Measurements from ENCODE around the gene RASSF8.

Gene RASSF8

GRCh38 chr12:26121323-26122060 lies 163.0 kb downstream of the RASSF8 start:
- Histone ChIP-seq H3K36me3 (replicated peaks) (no peaks in the 10 kb centered on the region), H3K4me3 (peak overlapping the region; percentile 34), H3K9me3 (no peaks in the 10 kb centered on the region), H3K4me1 (peaks cover 17% of the 10 kb centered on the region), H3K27me3 (ENCODE audit: low read depth) (peaks cover 25% of the 10 kb centered on the region)
- DNase-seq (ENCODE audit: low spot score in 2 of 2) = no peak
- in situ Hi-C loops (cut with MboI; ENCODE audit: low sequenced_read_pairs) = loop anchor here (25.0 kb wide), 1 partner anchor 516 kb away; no protein-coding TSS in a partner anchor

GRCh38 chr12:26122061-26122680 lies 163.7 kb downstream of the RASSF8 start:
- DNase-seq (ENCODE audit: low spot score in 2 of 2) = peak in 1 of 2 experiments; percentile 39
- Histone ChIP-seq H3K27me3 (ENCODE audit: low read depth) (peaks cover 31% of the 10 kb centered on the region), H3K9me3 (no peaks in the 10 kb centered on the region), H3K4me3 (peak overlapping the region; percentile 34), H3K4me1 (peaks cover 10% of the 10 kb centered on the region), H3K36me3 (replicated peaks) (no peaks in the 10 kb centered on the region)
- in situ Hi-C loops (cut with MboI; ENCODE audit: low sequenced_read_pairs) = loop anchor here (25.0 kb wide), 1 partner anchor 515 kb away; no protein-coding TSS in a partner anchor

GRCh38 chr12:26122681-26123481 lies 164.4 kb downstream of the RASSF8 start:
- in situ Hi-C loops (cut with MboI; ENCODE audit: low sequenced_read_pairs) = loop anchor here (25.0 kb wide), 1 partner anchor 514 kb away; no protein-coding TSS in a partner anchor
- Histone ChIP-seq H3K27me3 (ENCODE audit: low read depth) (peaks cover 37% of the 10 kb centered on the region), H3K4me3 (peak overlapping the region; percentile 34), H3K9me3 (no peaks in the 10 kb centered on the region), H3K4me1 (peaks cover 9% of the 10 kb centered on the region), H3K36me3 (replicated peaks) (no peaks in the 10 kb centered on the region)
- DNase-seq (ENCODE audit: low spot score in 2 of 2) = peak; percentile 14 to 52

DNA sequence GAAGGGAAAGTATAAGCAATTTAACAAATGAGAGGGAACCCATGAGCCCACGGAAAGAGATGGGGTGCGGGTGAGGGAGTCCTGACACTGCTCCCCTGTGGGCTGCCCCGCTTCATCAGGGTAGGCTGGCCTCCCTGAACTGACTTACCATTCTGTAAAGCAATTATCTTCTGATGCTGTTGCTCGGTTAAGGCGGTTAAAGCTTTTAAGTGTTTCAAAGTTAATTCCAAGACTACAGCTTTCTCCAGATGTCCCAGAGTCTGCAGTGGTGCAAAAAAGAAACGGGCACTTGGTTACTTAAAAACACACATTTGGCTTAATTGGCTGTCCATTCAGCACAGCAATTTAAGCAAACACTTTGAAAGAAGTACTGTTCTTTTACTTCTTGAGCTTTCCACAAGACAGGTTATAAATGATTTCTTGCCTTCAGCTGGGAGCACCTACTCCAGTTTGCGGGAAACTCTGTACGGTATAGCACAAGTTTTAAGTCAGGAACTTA lies 165.0 kb downstream of the RASSF8 start:
- in situ Hi-C loops (cut with MboI; ENCODE audit: low sequenced_read_pairs) = loop anchor here (25.0 kb wide), 1 partner anchor 514 kb away; no protein-coding TSS in a partner anchor
- no peaks in the 10 kb centered on the region for H3K9me3 ChIP-seq
- H3K27me3 ChIP-seq (ENCODE audit: low read depth) = peaks cover 39% of the 10 kb centered on the region
- H3K36me3 ChIP-seq (replicated peaks) = no peaks in the 10 kb centered on the region
- DNase-seq (ENCODE audit: low spot score in 2 of 2) = no peak
- H3K4me1 ChIP-seq = peaks cover 9% of the 10 kb centered on the region
- no peak overlapping the region for H3K4me3 ChIP-seq

GRCh38 chr12:26124446-26125399 lies 166.2 kb downstream of the RASSF8 start, which contains the start of gene BHLHE41:
TSS of gene BHLHE41 (minus strand) at chr12:26125037. CDS start at chr12:26124779, 258 bp downstream.
- H3K27me3 ChIP-seq (ENCODE audit: low read depth) = peaks cover 49% of the 10 kb centered on the region
- DNase-seq (ENCODE audit: low spot score in 2 of 2) = peak; percentile 14 to 79

GRCh38 chr12:26125400-26126339 lies 167.2 kb downstream of the RASSF8 start:
- no peaks in the 10 kb centered on the region for H3K36me3 ChIP-seq (replicated peaks)
- DNase-seq (ENCODE audit: low spot score in 2 of 2) = peak; percentile 63 to 76
- peaks cover 9% of the 10 kb centered on the region for H3K4me1 ChIP-seq
- H3K27me3 ChIP-seq (ENCODE audit: low read depth) = peaks cover 55% of the 10 kb centered on the region
- no peaks in the 10 kb centered on the region for H3K9me3 ChIP-seq
- in situ Hi-C loops (cut with MboI; ENCODE audit: low sequenced_read_pairs) = no loop called here
- H3K4me3 ChIP-seq = peak overlapping the region; percentile 42

More at GRCh38 chr12:26124446-26125399, 166.2 kb downstream of the RASSF8 start, which contains the start of gene BHLHE41:
- H3K4me1 ChIP-seq = peaks cover 9% of the 10 kb centered on the region
- no peaks in the 10 kb centered on the region for H3K36me3 ChIP-seq (replicated peaks)
- no peaks in the 10 kb centered on the region for H3K9me3 ChIP-seq
- in situ Hi-C loops (cut with MboI; ENCODE audit: low sequenced_read_pairs) = loop anchor here (25.0 kb wide), 1 partner anchor 513 kb away; no protein-coding TSS in a partner anchor
- peak within 1 kb of the TSS; percentile 42 for H3K4me3 ChIP-seq

DNA sequence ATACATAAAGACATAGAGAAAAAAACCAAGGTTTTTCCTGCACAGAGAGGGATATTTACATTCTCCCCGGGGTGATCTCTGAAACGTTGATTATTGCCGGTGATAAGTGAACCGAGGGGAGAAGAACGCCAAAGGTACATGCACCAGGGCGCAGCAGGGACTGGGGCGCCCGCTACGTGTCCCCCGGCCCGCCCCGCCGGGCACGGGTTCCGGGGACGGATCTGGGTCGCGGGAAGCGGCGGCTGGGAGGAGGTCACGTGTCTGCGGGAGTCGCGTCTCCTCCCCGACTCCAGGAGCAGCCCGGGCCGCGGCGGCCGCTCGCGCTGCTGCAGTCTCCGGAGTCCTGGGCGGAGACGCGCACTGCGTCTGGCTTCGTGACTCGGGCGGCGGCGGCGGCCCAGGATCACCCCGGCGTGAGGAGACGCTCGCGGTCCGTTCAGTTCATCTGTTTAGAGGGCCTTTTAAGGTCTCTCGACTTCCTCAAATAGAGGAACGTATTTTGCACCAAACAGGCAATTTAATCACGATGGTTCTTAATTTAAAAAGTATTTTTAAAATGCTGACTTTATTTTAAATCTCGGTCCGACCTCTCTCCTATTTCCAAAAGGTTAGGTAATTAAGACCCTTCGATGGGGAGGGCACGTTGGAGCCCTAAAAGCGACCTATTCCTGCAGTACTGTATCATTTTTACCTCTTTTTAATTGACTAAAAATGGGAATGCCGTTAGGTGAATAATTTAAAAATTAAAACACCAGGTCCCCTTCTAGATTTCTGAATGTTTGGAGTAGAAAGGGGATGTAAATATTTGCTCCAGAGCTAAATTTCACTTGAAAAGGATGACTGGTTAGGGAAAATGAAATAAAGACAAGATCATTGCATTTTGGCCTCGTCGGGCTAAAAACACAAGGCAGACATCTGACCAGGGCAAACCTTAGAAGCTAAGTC lies 168.1 kb downstream of the RASSF8 start:
- Histone ChIP-seq H3K36me3 (replicated peaks) (no peaks in the 10 kb centered on the region), H3K4me3 (peak overlapping the region; percentile 42), H3K4me1 (peaks cover 9% of the 10 kb centered on the region), H3K9me3 (no peaks in the 10 kb centered on the region), H3K27me3 (ENCODE audit: low read depth) (peaks cover 54% of the 10 kb centered on the region)
- in situ Hi-C loops (cut with MboI; ENCODE audit: low sequenced_read_pairs) = no loop called here
- DNase-seq (ENCODE audit: low spot score in 2 of 2) = peak; percentile 70 to 81

- in situ Hi-C loops (cut with MboI; ENCODE audit: low sequenced_read_pairs) = no loop called here
- Histone ChIP-seq H3K4me1 (peaks cover 9% of the 10 kb centered on the region), H3K27me3 (ENCODE audit: low read depth) (peaks cover 55% of the 10 kb centered on the region), H3K9me3 (no peaks in the 10 kb centered on the region), H3K4me3 (no peak overlapping the region), H3K36me3 (replicated peaks) (no peaks in the 10 kb centered on the region)
- no peak for DNase-seq (ENCODE audit: low spot score in 2 of 2)
These were observed 168.9 kb downstream of the RASSF8 start for GRCh38 chr12:26127404-26127803.

GRCh38 chr12:26128168-26128567 lies 169.7 kb downstream of the RASSF8 start:
- Histone ChIP-seq H3K27me3 (ENCODE audit: low read depth) (peaks cover 53% of the 10 kb centered on the region), H3K4me3 (no peak overlapping the region), H3K9me3 (no peaks in the 10 kb centered on the region), H3K4me1 (peaks cover 6% of the 10 kb centered on the region), H3K36me3 (replicated peaks) (no peaks in the 10 kb centered on the region)
- in situ Hi-C loops (cut with MboI; ENCODE audit: low sequenced_read_pairs) = no loop called here
- DNase-seq (ENCODE audit: low spot score in 2 of 2) = no peak

Measured in HAP-1 (cell line).